Mucosa of stomach (tissue), 1 donor: ENCODE results near the gene POLK.
"Not testable (repeated sequence)": the region's sequence is repeated elsewhere in the genome, so short reads cannot be mapped to it uniquely, and the experiment has no call there.

Experiments used
- H3K27me3 ChIP-seq: one replicate; pipeline ENCODE4 v1.7.0; 2013; ENCODE audit warnings: mild to moderate bottlenecking, low read length; ENCODE audit not compliant: control insufficient read depth, insufficient read depth
- H3K36me3 ChIP-seq: one replicate; pipeline ENCODE4 v1.7.0; 2013; ENCODE audit warnings: low read length; ENCODE audit not compliant: control insufficient read depth, insufficient read depth
- H3K4me1 ChIP-seq: one replicate; pipeline ENCODE4 v1.7.0; 2013; ENCODE audit warnings: mild to moderate bottlenecking, low read length; ENCODE audit not compliant: control insufficient read depth, insufficient read depth
- H3K4me3 ChIP-seq: one replicate; pipeline ENCODE4 v1.7.0; 2013; ENCODE audit warnings: low read length
- H3K9ac ChIP-seq: one replicate; pipeline ENCODE4 v1.7.0; 2013; ENCODE audit warnings: mild to moderate bottlenecking, low read length, moderate library complexity
- H3K9me3 ChIP-seq: one replicate; pipeline ENCODE4 v1.7.0; 2013; ENCODE audit warnings: mild to moderate bottlenecking, low read length, moderate library complexity; ENCODE audit not compliant: control insufficient read depth
- donor health status: Pancreatic carcinoma.

The POLK gene

GRCh38 chr5:75600535-75600934, 88.8 kb downstream of the POLK start:
- Histone ChIP-seq H3K9me3 (no peaks in the 10 kb centered on the region), H3K4me3 (no peak overlapping the region), H3K4me1 (no peaks in the 10 kb centered on the region), H3K36me3 (no peaks in the 10 kb centered on the region), H3K27me3 (no peaks in the 10 kb centered on the region), H3K9ac (no peak overlapping the region)

- Histone ChIP-seq H3K4me1 (no peaks in the 10 kb centered on the region), H3K9ac (no peak overlapping the region), H3K36me3 (no peaks in the 10 kb centered on the region), H3K9me3 (no peaks in the 10 kb centered on the region), H3K27me3 (no peaks in the 10 kb centered on the region), H3K4me3 (no peak overlapping the region)
These were observed 89.9 kb downstream of the POLK start for GRCh38 chr5:75601567-75601966.

- Histone ChIP-seq H3K27me3 (no peaks in the 10 kb centered on the region), H3K9me3 (no peaks in the 10 kb centered on the region), H3K9ac (no peak overlapping the region), H3K4me3 (no peak overlapping the region), H3K4me1 (no peaks in the 10 kb centered on the region), H3K36me3 (no peaks in the 10 kb centered on the region)
These were observed 90.3 kb downstream of the POLK start for GRCh38 chr5:75601996-75602395.

GRCh38 chr5:75603371-75603770, 91.7 kb downstream of the POLK start:
- H3K9me3 ChIP-seq, result no peaks in the 10 kb centered on the region
- no peaks in the 10 kb centered on the region for H3K36me3 ChIP-seq
- no peak overlapping the region for H3K4me3 ChIP-seq

GRCh38 chr5:75603821-75604220, 92.1 kb downstream of the POLK start:
- H3K27me3 ChIP-seq, result no peaks in the 10 kb centered on the region
- H3K9me3 ChIP-seq, result no peaks in the 10 kb centered on the region
- no peak overlapping the region for H3K9ac ChIP-seq
- no peaks in the 10 kb centered on the region for H3K36me3 ChIP-seq
- H3K4me3 ChIP-seq, result no peak overlapping the region
- no peaks in the 10 kb centered on the region for H3K4me1 ChIP-seq

More at GRCh38 chr5:75603371-75603770, 91.7 kb downstream of the POLK start:
- Histone ChIP-seq H3K4me1 (no peaks in the 10 kb centered on the region), H3K9ac (no peak overlapping the region), H3K27me3 (no peaks in the 10 kb centered on the region)

GRCh38 chr5:75607341-75607740, 95.7 kb downstream of the POLK start:
- H3K27me3 ChIP-seq, H3K4me1 ChIP-seq, H3K9ac ChIP-seq, H3K9me3 ChIP-seq, H3K4me3 ChIP-seq, H3K36me3 ChIP-seq: not testable (repeated sequence)

GRCh38 chr5:75608870-75609269, 97.2 kb downstream of the POLK start:
- Histone ChIP-seq H3K4me3 (no peak overlapping the region), H3K27me3 (no peaks in the 10 kb centered on the region), H3K4me1 (no peaks in the 10 kb centered on the region), H3K9me3 (no peaks in the 10 kb centered on the region), H3K9ac (no peak overlapping the region), H3K36me3 (no peaks in the 10 kb centered on the region)

- Histone ChIP-seq H3K9me3 (no peaks in the 10 kb centered on the region), H3K4me3 (no peak overlapping the region), H3K27me3 (no peaks in the 10 kb centered on the region), H3K4me1 (no peaks in the 10 kb centered on the region), H3K36me3 (no peaks in the 10 kb centered on the region), H3K9ac (no peak overlapping the region)
These were observed 98.5 kb downstream of the POLK start for GRCh38 chr5:75610201-75610600.

- H3K27me3 ChIP-seq, H3K36me3 ChIP-seq, H3K9me3 ChIP-seq, H3K4me1 ChIP-seq: not testable (repeated sequence)
- Histone ChIP-seq H3K9ac (peak overlapping the region; percentile 93), H3K4me3 (peak overlapping the region; percentile 69)
These were observed 99.2 kb downstream of the POLK start for GRCh38 chr5:75610859-75611310.

- Histone ChIP-seq H3K9me3 (no peaks in the 10 kb centered on the region), H3K36me3 (no peaks in the 10 kb centered on the region), H3K4me3 (peak within 1 kb of the TSS; percentile 69), H3K9ac (peak within 1 kb of the TSS; percentile 93), H3K4me1 (peaks cover 11% of the 10 kb centered on the region), H3K27me3 (no peaks in the 10 kb centered on the region)
These were observed 99.9 kb downstream of the POLK start, which contains the start of gene ANKDD1B for GRCh38 chr5:75611311-75612225. ANKDD1B (plus strand) TSS chr5:75611453; CDS start chr5:75611635, 182 bp downstream.

- Histone ChIP-seq H3K27me3 (no peaks in the 10 kb centered on the region), H3K9ac (no peak overlapping the region), H3K9me3 (no peaks in the 10 kb centered on the region), H3K4me1 (peaks cover 18% of the 10 kb centered on the region), H3K36me3 (no peaks in the 10 kb centered on the region), H3K4me3 (no peak overlapping the region)
These were observed 100.5 kb downstream of the POLK start for GRCh38 chr5:75612226-75612569.

GRCh38 chr5:75612901-75613300, 101.2 kb downstream of the POLK start:
- H3K9ac ChIP-seq, result no peak overlapping the region
- H3K4me1 ChIP-seq, result peaks cover 25% of the 10 kb centered on the region
- no peaks in the 10 kb centered on the region for H3K36me3 ChIP-seq
- no peaks in the 10 kb centered on the region for H3K9me3 ChIP-seq
- no peak overlapping the region for H3K4me3 ChIP-seq
- no peaks in the 10 kb centered on the region for H3K27me3 ChIP-seq
